ENCODE results near the gene TCP11. TPM values are rescaled to one million over a fixed set of nuclear protein-coding genes. Genes with fewer than 3 reads are reported as not detected.

TCP11 gene
- total RNA-seq, 2 experiments from 2014 or later = not detected

DNA sequence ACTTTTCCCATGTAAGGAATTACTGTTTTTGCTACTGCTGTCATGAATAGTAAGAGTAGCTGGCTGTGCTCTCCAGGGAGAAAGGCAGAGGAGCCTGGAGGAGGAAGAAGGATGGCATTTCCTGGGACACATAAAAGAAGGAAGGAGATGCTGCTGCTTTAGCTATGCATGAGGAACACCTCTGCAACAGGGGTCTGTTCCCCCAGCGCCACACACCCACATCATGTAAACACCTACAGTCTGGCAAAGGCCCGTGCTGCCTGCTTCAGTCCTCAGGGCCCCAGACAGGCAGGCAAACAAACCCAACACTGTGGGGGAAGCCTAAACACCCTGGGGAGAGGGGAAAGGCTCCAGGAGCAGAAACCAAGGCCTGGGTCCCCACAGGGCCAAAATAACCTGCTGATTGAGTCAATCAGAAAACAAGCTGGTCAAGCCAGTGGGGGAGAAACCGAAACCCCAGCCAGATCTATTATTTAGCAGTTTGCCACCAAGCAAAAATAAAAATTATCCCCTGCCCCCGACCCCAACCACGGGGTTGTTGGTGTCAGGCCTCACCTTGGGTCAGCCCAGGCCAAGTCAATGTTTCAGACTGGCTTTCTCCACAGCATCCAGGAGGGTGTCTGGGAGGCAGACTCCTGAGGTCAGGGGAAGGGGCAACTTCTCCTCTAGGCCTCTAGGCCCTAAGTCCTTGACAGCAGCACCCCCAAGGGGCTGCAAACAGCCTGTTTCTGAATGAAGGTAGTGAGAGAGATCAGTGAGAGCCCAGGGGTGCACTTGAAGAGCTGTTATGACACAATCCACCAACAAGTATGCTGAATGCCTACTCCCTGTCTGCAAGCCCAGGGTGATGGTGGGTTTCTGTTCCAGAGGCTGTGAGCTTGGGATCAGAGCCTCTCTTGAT, 38.0 kb upstream of the TCP11 start:
- peaks cover 16% of the 10 kb centered on the region for H3K27me3 Mint-ChIP-seq
- no peak overlapping the region for H3K27ac Mint-ChIP-seq
- ChIA-PET POLR2A (interaction anchor here (0.6 kb wide), 1 partner anchor 967 kb away, joined by 4 read pairs; no protein-coding TSS in a partner anchor), CTCF (interaction anchor here (0.6 to 1.3 kb wide), 2 partner anchors 31 to 330 kb away, joined by 3 to 4 read pairs; no protein-coding TSS in a partner anchor)
- DNase-seq = no peak
- no peak overlapping the region for H3K4me3 Mint-ChIP-seq
- peaks cover 4% of the 10 kb centered on the region for H3K4me1 Mint-ChIP-seq
- H3K9me3 Mint-ChIP-seq = no peaks in the 10 kb centered on the region
- H3K36me3 Mint-ChIP-seq (ENCODE audit: low read depth) = no peaks in the 10 kb centered on the region

DNA sequence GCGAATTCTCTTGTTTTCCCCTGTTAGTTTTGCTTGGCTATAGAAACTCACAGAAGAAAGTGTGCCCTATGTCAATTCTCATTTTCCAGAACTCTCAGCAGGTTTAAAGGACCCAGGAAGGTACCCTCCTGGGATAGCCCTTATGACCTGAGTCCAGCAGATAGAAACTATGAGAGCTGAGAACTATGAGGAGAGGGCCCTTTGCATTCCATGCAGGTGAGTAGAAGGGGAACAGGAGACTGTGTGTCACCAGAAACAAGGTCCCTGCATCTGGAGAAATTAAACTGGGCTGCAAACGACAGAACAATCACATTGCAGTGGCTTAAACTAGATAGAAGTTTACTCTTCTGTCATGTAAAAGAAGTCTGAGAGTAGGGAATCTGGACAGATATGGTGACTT, 36.9 kb upstream of the TCP11 start:
- Mint-ChIP-seq H3K9me3 (no peaks in the 10 kb centered on the region), H3K27ac (no peak overlapping the region), H3K4me1 (peaks cover 14% of the 10 kb centered on the region), H3K4me3 (no peak overlapping the region), H3K27me3 (peaks cover 11% of the 10 kb centered on the region), H3K36me3 (ENCODE audit: low read depth) (no peaks in the 10 kb centered on the region)
- DNase-seq = no peak
- POLR2A ChIA-PET = no interaction called here
- CTCF ChIA-PET = interaction anchor here (0.9 kb wide), 1 partner anchor 10 kb away, joined by 3 read pairs; no protein-coding TSS in a partner anchor

DNA sequence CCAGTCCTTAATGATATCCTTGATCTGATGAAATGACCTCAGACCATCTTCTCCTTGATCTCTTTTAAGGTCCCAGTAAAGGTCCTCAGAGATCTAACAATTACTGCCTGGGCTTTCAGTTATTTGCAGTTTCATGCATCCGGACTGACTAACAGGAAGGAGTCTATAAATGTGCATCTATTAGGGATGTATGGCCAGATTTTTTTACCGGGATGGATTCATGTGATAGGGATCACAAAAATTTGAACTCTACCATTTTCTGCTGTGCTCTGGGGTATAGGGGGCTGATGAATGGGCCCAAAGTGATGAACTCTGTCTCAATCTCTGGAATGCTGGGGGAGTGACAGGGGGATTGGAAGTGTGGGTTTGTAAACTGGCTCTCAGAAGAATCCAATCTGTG, 36.5 kb upstream of the TCP11 start:
- Mint-ChIP-seq H3K36me3 (ENCODE audit: low read depth) (no peaks in the 10 kb centered on the region), H3K4me3 (no peak overlapping the region), H3K27ac (no peak overlapping the region), H3K27me3 (peaks cover 13% of the 10 kb centered on the region), H3K9me3 (no peaks in the 10 kb centered on the region), H3K4me1 (peaks cover 14% of the 10 kb centered on the region)
- ChIA-PET CTCF (interaction anchor here (0.9 kb wide), 1 partner anchor 10 kb away, joined by 3 read pairs; no protein-coding TSS in a partner anchor), POLR2A (no interaction called here)
- DNase-seq = no peak

DNA sequence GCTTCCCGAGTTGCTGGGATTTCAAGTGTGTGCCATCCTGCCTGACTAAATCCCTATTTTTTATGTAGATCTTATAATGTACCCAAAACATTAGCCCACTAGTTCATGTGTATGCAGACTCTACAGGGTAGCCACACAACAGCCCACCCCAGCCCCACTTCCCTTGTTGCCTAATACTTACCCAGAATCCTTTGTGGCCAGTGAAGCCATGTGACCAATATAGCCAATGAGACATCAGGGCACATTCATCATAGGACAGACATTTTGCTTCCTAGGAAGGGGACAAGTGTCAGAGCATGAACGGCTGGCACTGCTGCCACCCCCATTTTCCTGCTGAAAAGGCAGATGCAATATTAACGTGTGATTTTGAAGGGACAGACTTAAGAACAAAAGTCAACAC, 36.0 kb upstream of the TCP11 start:
- Mint-ChIP-seq H3K27ac (no peak overlapping the region), H3K27me3 (peaks cover 13% of the 10 kb centered on the region), H3K9me3 (no peaks in the 10 kb centered on the region), H3K4me3 (no peak overlapping the region), H3K4me1 (peaks cover 14% of the 10 kb centered on the region), H3K36me3 (ENCODE audit: low read depth) (no peaks in the 10 kb centered on the region)
- ChIA-PET POLR2A (no interaction called here), CTCF (interaction anchor here (0.8 kb wide), 1 partner anchor 69 kb away, joined by 3 read pairs; no protein-coding TSS in a partner anchor)
- DNase-seq = no peak

DNA sequence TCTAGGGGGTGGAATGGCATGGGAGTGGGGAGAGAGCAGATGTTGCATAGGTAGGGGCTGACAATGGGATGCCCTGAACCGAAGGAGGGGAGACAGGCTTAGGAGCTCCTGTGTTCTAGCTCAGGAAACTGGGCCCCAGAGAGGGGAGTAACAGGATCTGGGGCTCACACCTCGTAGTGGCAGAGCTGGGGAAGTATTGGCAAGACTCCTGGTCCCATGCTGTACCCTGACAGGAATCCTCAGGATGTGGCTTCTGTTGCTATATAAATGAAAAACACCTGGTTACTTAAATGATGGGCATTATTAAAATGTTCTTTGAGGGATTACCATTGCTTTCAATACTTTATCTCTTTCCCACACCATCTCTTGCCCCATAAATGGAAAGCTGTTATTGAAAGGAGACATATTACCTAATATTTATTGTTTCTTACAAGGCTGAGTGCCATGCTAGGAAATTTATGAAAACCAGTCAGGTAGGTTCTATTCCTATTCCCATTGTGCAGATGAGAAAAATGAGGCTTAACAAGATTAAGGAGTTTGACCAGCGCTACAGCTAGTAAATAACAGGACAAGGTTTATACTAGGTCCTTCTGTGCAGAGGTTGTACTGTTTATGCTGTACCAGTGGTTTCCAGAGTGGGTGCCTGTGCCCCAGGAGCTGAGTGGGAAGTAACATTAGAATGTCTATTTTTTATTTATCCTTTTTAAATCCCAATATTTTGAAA, 35.3 kb upstream of the TCP11 start:
- ChIA-PET CTCF (interaction anchor here (0.6 to 0.8 kb wide), 2 partner anchors 69 to 446 kb away, joined by 3 to 4 read pairs; no protein-coding TSS in a partner anchor), POLR2A (no interaction called here)
- DNase-seq = no peak
- peaks cover 14% of the 10 kb centered on the region for H3K4me1 Mint-ChIP-seq
- H3K36me3 Mint-ChIP-seq (ENCODE audit: low read depth) = no peaks in the 10 kb centered on the region
- no peak overlapping the region for H3K27ac Mint-ChIP-seq
- H3K4me3 Mint-ChIP-seq = no peak overlapping the region
- H3K27me3 Mint-ChIP-seq = peaks cover 13% of the 10 kb centered on the region
- H3K9me3 Mint-ChIP-seq = no peaks in the 10 kb centered on the region

DNA sequence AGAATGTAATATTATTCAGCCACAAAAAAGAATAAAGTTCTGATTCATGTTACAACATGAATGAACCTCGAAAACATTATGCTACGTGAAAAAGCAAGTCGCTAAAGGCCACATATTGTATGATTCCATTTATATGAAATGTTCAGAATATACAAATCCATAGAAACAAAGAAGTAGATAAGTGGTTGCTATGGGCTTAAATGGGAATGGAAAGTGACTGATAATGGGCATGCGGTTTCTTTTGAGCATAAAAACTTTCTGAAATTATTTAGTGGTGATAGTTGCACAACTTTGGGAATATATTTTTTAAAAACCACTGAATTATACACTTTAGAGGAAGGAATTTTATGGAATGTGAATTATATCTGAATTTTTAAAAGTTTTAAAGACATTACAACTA, 33.4 kb upstream of the TCP11 start:
- H3K9me3 Mint-ChIP-seq = peaks cover 2% of the 10 kb centered on the region
- peaks cover 13% of the 10 kb centered on the region for H3K27me3 Mint-ChIP-seq
- H3K4me3 Mint-ChIP-seq = no peak overlapping the region
- ChIA-PET CTCF (interaction anchor here (0.6 kb wide), 1 partner anchor 60 kb away, joined by 3 read pairs; no protein-coding TSS in a partner anchor), POLR2A (no interaction called here)
- H3K27ac Mint-ChIP-seq = no peak overlapping the region
- DNase-seq = no peak
- peaks cover 2% of the 10 kb centered on the region for H3K36me3 Mint-ChIP-seq (ENCODE audit: low read depth)
- H3K4me1 Mint-ChIP-seq = peaks cover 14% of the 10 kb centered on the region

DNA sequence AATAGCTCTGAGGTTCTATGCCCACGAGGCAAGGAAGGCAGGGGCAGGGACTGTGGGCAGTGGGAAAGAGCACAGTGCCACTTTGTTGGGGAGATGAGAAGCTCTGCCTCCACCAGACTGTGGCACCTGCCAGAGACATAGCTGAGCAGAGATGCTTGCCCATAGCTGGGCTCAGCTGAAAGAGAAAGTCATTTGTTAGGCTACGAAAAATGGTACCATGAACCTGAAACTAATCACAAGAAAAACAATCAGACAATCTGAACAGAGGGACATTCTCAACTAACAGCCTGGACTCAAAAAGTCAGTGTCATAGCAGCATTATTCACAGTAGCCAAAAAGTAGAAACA, 32.9 kb upstream of the TCP11 start:
- no peak for DNase-seq
- H3K27me3 Mint-ChIP-seq = peaks cover 13% of the 10 kb centered on the region
- H3K27ac Mint-ChIP-seq = peak overlapping the region; percentile 43
- no peak overlapping the region for H3K4me3 Mint-ChIP-seq
- ChIA-PET POLR2A (no interaction called here), CTCF (interaction anchor here (0.6 kb wide), 1 partner anchor 59 kb away, joined by 3 read pairs; no protein-coding TSS in a partner anchor)
- peaks cover 14% of the 10 kb centered on the region for H3K4me1 Mint-ChIP-seq
- peaks cover 7% of the 10 kb centered on the region for H3K9me3 Mint-ChIP-seq
- H3K36me3 Mint-ChIP-seq (ENCODE audit: low read depth) = peaks cover 3% of the 10 kb centered on the region

DNA sequence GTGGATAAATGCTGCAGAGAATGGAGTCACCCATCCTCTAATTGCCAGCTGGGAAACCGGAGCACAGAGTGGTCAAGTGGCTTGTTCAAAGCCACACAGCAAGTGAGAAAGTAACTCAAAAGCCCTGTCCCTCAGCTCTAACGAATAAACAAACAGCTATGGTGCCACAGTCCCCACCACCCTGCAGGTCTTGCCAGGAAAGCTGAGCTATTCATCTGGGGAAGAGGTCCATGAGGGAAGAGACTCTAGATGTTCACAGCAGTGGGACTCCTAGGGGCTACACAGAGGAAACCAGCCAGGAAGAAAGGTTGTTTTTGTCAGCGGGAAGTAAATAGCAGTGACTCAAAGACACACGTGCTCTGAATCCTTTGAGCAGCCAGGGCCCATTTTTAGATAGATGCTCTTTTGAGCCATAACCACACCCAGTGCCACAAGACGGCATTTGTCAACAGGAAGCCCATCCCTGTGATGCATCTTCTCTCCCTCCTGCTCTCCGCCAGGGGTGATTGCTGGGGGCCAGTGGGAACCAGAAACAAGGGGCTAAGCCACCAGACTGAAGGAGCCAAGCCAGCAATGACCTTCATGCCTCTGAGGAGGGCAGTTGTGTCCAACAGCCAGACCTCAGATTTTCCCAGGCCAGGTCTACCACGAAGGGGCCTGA, 32.4 kb upstream of the TCP11 start:
- Mint-ChIP-seq H3K27me3 (peaks cover 13% of the 10 kb centered on the region), H3K36me3 (ENCODE audit: low read depth) (peaks cover 3% of the 10 kb centered on the region), H3K9me3 (peaks cover 7% of the 10 kb centered on the region), H3K4me3 (no peak overlapping the region), H3K27ac (peak overlapping the region; percentile 43), H3K4me1 (peaks cover 14% of the 10 kb centered on the region)
- ChIA-PET CTCF (interaction anchor here (0.6 kb wide), 1 partner anchor 59 kb away, joined by 3 read pairs; no protein-coding TSS in a partner anchor), POLR2A (interaction anchor here (0.6 kb wide), 1 partner anchor 17 kb away, joined by 3 read pairs; no protein-coding TSS in a partner anchor)
- peak; percentile 11 for DNase-seq

DNA sequence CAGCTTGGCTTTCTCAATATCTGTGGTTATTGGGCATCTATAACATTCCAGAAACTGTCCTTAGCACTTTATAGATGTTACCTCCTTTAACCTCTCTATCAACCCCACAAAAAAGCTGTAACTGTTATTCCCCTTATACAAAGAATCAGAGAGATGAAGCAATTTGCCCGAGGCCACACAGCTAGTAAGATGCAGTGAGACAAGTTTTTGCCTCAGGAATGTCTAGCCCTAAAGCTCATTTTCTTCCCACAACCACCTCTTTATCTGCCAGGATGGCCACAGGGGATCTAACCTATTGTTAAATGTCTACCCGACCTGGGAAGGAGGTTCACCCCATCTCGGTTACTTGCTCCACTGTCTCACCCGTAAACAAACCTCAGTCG, 31.9 kb upstream of the TCP11 start:
- no peak for DNase-seq
- peaks cover 7% of the 10 kb centered on the region for H3K9me3 Mint-ChIP-seq
- H3K27me3 Mint-ChIP-seq = peaks cover 15% of the 10 kb centered on the region
- POLR2A ChIA-PET = interaction anchor here (0.6 kb wide), 1 partner anchor 16 kb away, joined by 3 read pairs; no protein-coding TSS in a partner anchor
- H3K4me1 Mint-ChIP-seq = peaks cover 14% of the 10 kb centered on the region
- H3K4me3 Mint-ChIP-seq = no peak overlapping the region
- peaks cover 3% of the 10 kb centered on the region for H3K36me3 Mint-ChIP-seq (ENCODE audit: low read depth)
- CTCF ChIA-PET = no interaction called here
- no peak overlapping the region for H3K27ac Mint-ChIP-seq

DNA sequence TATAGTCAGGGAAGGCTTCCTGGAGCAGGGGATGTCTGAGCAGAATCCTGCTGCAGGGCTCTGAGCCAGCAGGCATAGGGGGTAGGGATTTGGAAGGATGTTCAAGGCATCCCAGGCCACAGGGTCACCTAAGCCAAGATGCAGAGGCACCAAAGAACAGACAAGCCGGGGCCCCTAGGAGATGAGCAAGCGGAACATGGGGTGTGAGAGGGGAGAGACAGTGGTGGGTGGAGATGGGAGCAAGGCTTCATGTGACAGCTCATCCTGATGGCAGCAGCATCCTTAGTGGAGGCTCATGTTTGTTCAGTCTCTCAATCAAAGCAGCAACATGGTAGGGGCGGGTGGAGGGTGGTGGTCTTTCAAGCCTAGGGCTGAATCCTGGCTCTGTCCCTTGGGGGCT, 29.8 kb upstream of the TCP11 start:
- ChIA-PET CTCF (no interaction called here), POLR2A (no interaction called here)
- Mint-ChIP-seq H3K27me3 (peaks cover 9% of the 10 kb centered on the region), H3K9me3 (peaks cover 7% of the 10 kb centered on the region), H3K4me3 (no peak overlapping the region), H3K36me3 (ENCODE audit: low read depth) (peaks cover 3% of the 10 kb centered on the region), H3K4me1 (peaks cover 11% of the 10 kb centered on the region), H3K27ac (no peak overlapping the region)
- no peak for DNase-seq

DNA sequence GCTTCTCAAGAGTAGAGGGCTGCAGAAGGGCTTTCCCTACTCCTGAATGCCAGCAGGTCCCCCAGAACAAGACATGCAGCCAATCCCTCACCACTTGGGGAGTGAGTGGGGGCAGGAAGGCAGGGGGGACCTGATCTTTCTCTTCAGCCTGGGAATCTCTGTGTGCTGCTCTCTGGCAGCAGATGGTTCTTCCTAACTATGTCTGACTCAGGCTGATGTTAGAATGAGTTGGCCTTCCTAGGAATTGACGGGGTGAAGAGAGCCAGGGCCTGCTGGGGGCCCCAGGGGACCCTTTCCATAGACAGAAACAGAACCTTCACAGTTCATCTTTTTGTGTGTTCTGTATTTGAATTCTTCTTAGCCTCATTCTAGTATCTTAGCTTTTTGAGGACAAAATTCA, 29.0 kb upstream of the TCP11 start:
- POLR2A ChIA-PET = no interaction called here
- H3K36me3 Mint-ChIP-seq (ENCODE audit: low read depth) = peaks cover 3% of the 10 kb centered on the region
- peaks cover 11% of the 10 kb centered on the region for H3K4me1 Mint-ChIP-seq
- peaks cover 7% of the 10 kb centered on the region for H3K9me3 Mint-ChIP-seq
- CTCF ChIA-PET = interaction anchor here (0.6 kb wide), 1 partner anchor 95 kb away, joined by 3 read pairs; no protein-coding TSS in a partner anchor
- H3K27me3 Mint-ChIP-seq = peaks cover 8% of the 10 kb centered on the region
- no peak for DNase-seq
- H3K27ac Mint-ChIP-seq = no peak overlapping the region
- no peak overlapping the region for H3K4me3 Mint-ChIP-seq

DNA sequence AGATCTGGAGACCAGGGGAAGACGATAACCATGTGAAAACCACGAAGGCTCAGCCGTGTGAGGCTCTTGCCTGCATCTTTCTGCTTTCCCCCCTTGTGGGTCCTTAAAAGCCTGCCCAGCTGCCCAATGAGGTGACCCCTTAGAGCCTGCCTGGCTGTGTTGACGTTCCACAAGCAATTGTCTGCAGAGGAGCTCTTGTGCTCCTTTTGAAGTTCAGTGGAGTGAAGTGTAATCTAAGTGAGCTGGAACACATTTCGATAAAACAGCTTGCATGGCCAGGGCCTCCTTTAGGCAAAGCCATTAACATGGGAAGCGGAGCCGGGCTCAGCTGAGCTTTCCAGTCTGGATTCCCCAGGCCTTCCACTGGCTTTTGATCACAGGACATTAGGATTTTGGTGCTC, 27.3 kb upstream of the TCP11 start:
- ChIA-PET CTCF (interaction anchor here (1.2 to 1.6 kb wide), 2 partner anchors 9 to 11 kb away, joined by 3 to 4 read pairs; no protein-coding TSS in a partner anchor), POLR2A (no interaction called here)
- no peak for DNase-seq
- H3K36me3 Mint-ChIP-seq (ENCODE audit: low read depth) = peaks cover 3% of the 10 kb centered on the region
- no peak overlapping the region for H3K27ac Mint-ChIP-seq
- peaks cover 15% of the 10 kb centered on the region for H3K27me3 Mint-ChIP-seq
- peaks cover 3% of the 10 kb centered on the region for H3K4me1 Mint-ChIP-seq
- H3K4me3 Mint-ChIP-seq = no peak overlapping the region
- H3K9me3 Mint-ChIP-seq = peaks cover 7% of the 10 kb centered on the region

All from activated CD4-positive, alpha-beta T cell treated with anti-CD3 and anti-CD28 coated beads, Interleukin-2, amount 10 ng/mL, durations not matched to agents 7 days and 5 days (primary cell).